ENCODE data around the gene RTL1.

DNA sequence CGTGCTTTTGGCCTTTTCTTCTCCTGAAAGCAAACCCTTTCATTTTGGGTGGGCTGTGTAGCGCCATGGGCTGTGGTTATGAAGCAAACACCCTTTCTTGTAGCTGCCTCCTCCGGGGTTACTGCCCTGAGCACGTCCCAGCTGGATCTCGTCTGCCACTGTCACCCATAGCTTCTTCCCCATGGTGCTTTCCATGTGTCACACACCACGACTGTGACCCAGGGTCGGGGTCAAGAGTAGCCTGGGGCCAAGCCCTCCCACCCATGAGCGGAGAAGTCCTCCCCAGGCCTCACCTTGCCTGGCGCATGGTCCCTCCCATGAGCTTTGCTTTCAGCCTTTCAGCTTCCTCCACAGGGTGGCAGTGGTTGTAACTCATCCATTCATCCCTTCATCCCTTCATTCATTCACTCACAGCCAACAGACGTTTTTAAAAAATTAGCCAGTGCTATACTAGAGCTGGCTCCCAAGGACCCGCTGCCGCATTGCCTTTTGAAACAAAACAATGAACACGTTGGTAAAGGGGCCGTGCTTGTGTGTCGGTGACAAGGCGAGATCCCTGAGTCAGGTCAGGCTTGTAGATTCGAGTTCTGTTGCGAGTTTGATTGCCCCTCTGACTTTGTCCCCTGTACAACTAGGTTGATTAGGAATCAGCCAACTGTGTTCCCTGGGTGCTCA, 48.1 kb downstream of the RTL1 start:
- no peak for TF ChIP-seq POLR2AphosphoS5 (IDR thresholded peaks at IDR 0.05; ENCODE audit: borderline replicate concordance, low read depth, low read length)
- TF ChIP-seq EZH2 (IDR thresholded peaks at IDR 0.05), result no peak
